NCI-H2171 (cell line): ENCODE results near the gene NDUFS7.

Experiments
- DNase-seq: peaks from one replicate; lab custom pipeline; 2025; lab: John Stamatoyannopoulos, UW

NDUFS7 gene

GRCh38 chr19:1364070-1364704, 19.5 kb upstream of the NDUFS7 start:
- DNase-seq, result no peak

DNA sequence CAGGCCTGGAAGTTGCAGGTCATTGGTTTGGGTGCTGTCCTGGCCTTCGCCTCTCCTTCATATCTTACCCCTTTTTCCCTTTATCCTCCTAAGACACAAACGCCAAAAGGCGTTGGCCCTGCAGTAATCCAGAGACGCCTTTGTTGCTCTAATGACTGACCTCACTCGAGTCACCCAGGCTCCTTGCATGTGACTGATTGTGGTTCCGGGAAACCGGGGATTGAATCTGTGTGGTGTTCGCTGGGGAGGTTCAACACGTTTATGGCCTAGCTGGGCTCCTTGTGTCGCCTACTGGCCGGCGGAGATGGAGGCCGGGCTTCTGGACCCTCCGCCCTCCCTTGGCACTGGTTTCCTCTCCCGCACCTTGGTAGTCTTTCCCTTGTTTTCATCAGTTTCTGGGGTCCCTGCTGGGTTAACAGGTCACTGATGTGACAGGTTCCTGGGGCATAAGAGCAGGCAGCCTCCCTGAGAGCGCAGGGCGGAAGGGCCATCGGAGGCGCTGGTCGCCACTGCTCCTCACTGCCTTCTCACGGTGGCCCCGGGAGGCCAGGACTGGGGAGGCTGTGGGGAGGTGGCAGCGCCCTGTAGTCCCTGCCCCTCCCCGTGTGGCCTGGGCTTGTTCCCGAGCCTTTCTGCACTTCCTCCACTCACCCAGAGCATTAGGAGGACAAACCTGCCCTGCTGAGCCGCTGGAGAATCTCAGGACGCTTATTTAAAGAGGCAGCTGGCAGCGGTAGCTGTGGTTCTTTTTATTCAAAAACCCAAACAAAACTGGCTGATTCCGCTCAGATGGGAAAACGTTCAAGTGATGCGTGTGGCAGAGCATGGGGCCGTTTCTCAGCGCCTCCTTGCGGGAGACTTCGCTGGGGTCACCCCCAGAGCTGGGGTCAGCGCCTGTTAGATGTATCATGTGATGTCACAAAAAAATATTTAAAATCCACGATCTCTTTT, 18.1 kb upstream of the NDUFS7 start:
- no peak for DNase-seq

DNA sequence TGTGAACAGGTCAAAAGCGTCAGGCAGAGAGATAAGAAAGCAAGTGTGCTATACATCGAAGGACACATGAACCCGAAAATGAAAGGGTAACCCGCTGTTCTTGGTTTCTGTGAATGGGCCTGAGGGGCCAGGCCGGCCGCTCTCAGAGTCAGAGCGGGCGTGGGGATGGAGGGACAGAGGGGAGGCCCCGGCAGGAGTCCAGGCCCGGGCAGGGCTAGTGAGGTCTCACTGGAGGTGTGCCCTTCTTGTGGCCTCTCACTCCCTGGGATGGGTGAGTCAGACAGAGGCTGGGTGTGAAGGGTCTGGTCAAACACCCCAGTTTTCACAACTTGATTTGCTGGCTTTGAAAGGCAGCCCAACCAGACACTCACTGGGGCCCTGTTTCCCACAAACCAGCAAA, 17.4 kb upstream of the NDUFS7 start:
- DNase-seq, result no peak

DNA sequence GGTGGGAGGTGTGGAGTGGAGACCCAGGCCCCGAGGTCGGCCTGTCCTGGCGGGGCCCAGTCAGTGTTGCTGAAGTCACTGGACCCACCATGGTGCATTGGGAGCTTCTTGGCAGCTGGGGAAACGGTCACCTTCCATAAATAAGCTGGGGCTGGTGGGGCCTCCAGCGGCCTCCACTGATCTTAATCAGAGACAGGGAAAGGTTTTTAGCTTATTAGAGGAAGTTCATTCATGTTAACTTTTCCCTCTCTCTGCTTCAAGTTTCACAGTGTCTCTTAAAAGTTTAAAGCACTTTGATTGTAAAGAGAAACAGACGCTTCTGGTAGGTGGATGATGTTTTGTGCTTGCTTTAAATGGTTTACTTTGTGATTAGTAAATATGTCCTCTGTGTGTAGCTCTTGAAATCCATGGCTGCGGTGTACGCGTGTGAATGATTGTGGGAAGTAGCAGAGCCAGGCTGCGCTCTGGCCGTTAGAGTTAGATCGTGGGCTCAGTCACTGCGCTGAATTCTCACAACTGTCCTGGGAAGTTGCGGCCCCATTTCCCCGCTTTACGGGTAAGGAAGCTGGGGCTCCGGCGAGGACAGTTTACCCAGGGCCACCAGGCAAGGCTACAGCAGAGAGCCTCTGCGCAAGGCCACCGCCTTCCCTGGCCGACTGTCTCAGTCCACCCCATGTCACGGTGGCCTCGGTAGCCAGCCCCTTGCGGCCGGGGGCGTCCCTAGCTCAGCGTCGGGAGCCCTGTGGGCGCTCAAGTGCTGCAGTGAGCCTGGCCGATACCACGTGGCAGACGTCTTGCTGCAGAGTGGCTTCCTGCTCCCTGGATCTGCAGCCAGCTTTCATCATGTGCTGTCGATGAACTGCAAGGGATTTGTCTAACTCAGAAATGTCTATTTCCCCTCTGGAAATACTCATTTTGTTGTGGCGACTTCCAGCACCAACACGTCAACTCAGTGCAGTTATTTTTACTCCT, 16.5 kb upstream of the NDUFS7 start:
- no peak for DNase-seq

- no peak for DNase-seq
These were observed 14.4 kb upstream of the NDUFS7 start for GRCh38 chr19:1369214-1369805.

- DNase-seq, result no peak
These were observed 12.9 kb upstream of the NDUFS7 start for GRCh38 chr19:1370579-1371361.

- DNase-seq, result no peak
These were observed 10.6 kb upstream of the NDUFS7 start for GRCh38 chr19:1373042-1373533.

DNA sequence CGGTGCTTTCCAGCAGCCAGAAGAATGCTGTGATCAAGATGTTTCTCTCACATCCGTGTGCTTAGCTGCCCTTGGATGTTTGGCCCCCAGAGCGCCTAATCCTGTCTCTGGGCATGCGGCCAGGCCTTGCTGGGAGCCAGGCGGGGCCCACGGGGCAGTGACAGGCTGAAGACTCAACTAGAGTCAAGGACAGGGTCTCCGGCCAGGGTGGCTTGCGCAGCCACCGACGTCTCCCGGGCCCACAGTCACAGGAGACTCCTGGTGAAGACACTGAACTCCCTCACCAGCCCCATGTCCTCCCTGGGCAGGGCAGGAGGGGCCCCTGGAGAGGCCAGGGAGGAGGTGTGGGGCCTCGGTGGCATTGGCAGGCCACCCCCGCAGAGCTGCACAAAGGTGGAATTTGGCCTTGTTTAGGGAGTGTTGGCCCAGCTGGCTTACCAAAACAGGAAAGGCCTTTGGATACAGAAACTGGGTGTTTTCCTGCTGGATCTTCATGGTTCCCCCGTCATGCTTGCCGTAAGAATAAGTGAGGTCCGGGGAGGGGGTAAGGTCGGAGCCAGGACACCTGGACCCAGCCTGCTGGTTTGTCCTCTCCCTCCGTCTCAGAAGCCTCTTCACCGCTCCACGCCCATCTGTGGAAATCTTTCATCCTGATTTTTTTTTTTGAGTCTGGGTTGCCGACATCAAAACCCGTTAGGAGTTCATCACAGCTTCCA, 10.0 kb upstream of the NDUFS7 start:
- DNase-seq, result no peak

DNA sequence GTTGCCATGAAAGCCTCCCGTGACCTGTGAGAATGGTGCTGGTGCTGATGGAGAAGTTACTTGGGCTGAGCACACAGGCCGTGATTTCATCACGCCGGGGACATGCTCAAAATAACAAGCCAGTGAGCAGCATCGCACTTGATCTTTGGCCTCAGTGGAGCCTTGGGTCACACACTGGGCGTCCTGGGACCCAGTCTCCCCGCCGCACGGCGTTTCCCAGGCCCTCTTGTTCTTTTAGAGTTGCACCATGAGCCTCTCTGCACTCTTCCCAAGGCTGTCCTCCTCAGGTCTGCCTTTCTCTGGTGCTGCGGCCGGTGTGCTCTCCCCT, 9.5 kb upstream of the NDUFS7 start:
- DNase-seq, result no peak

- DNase-seq, result no peak
These were observed 7.3 kb upstream of the NDUFS7 start for GRCh38 chr19:1376415-1376805.

DNA sequence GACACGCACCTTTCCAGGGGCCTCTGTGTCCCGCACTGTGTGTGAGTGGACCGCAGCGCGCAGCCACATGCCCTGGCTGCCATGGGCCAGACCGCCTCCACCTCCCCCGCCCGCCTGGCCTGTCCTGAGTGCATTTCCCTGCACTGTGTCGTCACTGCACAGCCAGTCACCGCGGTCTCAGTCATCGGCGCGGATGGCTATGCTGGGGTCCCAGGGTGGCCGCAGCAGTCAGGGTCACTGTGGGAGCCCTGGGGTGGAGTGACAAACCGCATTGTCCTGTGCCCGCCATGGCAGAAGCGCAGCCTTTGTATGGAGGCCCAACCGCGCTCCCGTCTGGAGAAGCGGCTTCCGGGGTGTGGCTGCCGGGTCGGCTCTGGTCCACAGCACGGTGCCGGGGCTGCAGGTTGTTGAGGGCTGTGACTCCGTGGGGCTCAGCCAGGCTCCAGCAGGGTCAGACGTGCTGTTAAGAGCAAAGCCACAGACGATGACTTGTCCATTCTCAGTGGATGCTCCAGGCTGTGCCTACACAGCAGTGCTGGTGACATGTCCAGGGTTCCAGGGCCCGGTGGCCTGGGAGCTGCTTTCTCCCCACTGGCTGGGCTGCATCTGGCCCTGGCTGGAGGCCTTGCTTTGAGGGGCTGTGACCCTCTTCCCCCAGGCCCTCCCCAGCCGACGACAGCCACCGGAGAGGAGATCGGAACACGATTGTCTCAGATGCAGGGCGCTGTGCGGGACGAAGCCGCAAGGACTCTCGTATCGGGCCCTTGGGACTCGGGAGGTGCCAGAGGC, 6.3 kb upstream of the NDUFS7 start:
- no peak for DNase-seq

GRCh38 chr19:1377965-1378785, 5.5 kb upstream of the NDUFS7 start:
- no peak for DNase-seq

GRCh38 chr19:1379126-1379905, 4.4 kb upstream of the NDUFS7 start:
- no peak for DNase-seq

DNA sequence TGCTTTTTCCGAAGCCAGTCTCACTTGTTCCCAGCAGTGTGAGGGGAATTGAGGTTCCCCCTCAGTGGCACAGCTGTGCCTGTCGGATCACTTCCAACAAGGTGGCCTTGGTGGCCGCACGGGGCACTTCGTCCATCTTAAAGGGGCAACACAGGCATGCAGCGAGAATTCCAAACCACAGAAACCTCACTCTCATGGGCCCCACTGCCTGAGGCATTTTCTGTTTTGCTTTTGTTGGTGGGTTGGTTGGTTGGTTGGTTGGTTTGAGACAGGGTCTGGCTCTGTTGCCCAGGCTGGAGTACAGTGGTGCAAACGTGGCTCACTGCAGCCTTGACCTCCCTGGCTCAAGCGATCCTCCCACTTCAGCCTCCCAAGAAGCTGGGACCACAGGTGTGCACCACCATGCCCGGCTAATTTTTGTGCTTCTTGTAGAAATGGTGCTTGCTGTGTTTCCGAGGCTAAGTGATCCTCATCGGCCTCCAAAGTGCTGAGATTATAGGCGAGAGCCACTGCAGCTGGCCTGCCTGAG, 3.7 kb upstream of the NDUFS7 start:
- DNase-seq, result no peak

- no peak for DNase-seq
These were observed 1.5 kb upstream of the NDUFS7 start for GRCh38 chr19:1382250-1382649.

DNA sequence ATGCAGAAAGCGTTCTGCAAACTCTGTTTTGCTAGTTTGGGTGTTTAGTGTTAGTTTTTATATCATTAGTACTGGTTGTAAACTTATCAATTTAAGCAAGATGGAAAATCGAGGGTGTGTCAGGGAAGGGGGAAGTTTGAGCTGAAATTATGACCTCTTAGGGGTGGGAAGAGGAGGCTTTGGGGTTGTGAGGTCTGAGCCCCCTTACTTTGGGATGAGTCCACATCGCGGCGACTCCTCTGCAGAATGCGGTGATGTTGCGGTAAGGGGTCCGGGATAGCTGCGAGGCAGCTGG, 743 bp upstream of the NDUFS7 start:
- DNase-seq, result no peak

GRCh38 chr19:1384085-1384462, 367 bp downstream of the NDUFS7 start:
- DNase-seq, result no peak
